Kidney glomerular epithelial cell (primary cell): ENCODE data around the gene SMAD3.

Source experiments
- DNase-seq: peaks from one replicate; lab custom pipeline; 2025; lab: John Stamatoyannopoulos, UW

SMAD3 gene

DNA sequence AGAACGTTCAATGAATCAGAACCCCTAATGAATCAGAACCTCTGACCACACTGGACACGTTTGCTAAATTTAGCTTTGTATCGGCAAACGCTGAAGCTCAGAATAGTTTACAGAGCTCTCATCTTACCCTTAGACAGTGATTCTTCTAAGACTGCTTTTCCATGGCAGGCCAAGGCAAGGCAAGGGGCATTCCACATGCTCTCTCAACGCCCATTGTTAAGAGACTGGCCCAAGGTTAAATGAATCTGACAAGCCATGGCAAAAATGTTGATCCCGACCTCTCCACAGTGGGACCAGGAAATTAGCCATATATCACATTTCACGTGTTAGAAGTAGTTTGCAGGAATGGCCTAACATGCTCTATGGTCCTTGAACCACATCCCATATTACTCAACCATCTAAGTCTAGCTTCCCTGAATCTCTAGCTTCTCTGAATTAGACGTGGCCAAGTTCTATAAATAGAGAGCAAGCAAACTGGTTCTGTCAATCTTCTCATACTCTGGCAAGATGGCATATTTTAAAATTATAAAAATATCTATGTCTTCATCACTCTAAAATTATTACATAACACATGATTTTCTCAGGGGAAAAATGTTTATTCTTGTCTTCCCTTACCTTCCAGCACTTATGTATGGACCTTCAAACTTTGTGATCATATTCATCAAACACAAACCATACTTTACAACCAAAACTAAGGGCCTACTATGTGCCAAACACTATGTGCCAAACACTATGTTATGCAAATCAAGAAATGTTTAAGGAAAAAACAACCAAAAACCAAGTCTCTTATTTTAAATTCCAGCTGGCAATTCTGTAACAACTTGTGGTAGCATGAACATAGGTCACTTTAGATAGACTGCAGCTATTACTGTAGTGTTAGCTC is 134.7 kb downstream of the SMAD3 start:
- no peak for DNase-seq

DNA sequence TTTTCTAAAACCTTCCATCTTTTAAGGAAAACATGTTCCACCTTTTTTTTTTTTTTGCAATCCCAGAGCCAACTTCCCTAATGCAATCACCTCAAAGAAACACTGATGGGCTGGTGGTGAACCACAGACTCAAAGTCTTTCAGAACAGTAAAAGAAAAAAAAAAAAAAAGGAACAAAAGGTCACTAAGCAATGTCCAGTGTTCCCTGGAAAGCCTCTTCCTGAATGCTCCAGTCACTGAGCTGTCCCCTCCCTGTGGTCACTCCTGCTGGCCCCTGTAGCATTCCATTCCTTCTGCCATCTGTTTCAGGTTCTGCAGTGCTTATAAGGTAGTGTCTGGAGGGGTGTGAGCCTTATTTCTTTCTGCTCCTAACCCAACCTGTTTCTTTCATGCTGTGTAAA is 135.7 kb downstream of the SMAD3 start:
- DNase-seq, result no peak

DNA sequence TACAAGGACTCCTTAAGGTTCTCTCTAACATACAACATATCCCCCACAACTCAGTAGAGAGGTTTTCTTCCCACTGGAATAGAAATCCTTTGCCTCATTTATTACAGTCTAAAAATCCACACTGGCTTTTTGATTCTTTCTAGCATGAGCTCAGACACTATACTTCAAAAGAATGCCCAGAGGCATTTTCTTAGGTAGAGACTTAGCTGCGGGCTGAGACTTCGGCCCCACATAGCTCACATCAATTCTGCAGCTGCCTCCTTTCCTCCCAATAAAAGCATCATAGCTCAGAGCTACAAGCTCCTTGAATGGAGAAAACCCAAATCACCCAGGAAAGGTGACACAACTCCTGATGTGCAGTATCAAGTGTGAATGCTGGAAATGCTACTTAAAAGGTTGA is 136.7 kb downstream of the SMAD3 start:
- no peak for DNase-seq

DNA sequence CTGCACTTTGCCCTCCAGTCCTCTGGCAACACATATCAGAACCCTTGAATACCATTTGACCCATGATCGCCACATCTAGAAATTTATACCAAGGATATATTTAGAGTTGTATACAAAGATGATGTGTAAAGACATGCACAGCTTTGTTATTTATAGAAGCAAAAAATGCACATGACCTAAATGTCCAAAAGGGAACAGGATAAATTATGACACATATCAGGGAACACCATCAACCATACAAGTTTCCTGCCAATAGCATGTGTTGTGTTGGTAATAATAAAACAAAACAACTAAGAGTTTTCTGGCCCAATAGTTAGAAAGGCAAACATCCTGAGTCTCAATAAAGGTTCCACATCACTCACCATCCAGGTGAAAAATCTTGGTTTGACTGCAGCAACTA is 137.6 kb downstream of the SMAD3 start:
- no peak for DNase-seq

DNA sequence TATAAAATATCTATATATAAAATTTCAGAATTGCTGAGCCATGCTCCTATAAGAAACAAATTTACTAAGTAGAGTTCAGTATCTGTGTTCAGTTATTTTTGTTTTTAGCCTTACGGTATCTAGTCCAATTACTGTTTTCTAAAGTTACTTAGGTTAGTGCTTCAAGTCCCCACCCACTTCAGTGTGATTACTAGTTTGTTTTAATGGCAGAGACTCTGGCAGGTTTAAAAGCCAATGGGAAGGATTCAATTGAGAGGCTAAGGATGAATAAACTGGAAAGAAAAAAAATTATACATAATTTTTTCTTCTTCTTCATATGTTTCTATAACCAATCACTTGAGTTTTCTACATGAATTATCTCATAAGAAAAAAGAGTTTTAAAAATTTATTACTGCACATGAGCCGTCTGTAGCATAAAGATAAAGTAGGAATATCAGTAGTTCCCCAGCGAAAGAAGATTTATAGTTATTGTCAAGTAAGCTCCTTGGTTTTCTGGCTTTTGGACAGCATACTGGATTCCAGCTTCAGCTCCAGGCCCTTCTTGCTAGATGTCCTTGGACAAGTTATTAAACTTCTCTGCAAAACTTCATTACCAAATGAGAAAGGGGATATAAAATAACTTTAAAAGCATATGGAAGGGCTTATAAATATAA is 142.3 kb downstream of the SMAD3 start:
- DNase-seq, result no peak

DNA sequence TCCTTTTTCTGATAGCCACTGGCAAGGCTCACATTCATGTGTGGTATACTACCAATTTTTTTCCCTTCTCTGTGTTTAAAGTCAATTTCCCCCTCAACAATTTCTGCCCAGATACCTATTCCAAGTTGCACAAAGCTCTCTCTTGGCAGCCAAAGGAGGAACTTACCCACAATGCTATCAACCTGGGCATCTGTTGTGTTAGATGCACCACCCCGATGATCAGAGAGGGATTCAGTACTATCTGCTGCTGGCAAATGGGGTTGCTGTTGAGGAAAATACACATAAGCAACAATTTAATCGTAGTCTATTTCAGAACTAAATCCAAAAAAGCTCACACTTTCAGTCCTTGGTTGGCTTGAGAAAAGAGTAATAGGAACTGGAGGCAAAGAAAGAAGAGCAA is 143.0 kb downstream of the SMAD3 start:
- DNase-seq, result no peak

DNA sequence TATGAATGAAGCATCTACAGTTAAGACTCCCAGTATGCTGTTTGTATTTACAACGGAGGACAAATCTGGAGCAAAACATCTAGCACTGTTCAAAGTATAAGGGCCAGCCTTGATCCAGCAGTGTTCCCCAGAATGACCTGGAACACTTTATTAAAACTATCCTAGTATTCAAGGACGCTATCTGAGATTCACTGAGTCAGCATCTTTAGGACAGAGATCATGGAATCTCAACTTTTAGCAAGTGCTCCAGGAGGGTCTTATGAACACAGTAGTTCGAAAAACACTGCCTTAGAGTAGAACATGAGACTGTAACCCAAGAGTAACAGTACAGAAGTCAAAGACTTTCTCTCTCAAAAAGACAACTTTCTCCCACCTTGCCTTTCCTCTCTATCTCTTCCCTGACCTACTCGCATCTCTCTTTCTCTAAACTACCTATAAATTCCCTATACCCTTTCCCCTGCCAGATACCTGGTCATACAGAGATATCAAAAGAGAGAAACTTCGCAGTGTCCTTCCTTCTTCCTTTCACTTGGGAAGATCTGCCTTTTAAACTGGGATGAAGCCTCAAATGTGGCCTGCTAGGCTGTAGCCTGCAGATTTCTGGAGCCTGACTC is 145.3 kb downstream of the SMAD3 start:
- DNase-seq, result no peak

DNA sequence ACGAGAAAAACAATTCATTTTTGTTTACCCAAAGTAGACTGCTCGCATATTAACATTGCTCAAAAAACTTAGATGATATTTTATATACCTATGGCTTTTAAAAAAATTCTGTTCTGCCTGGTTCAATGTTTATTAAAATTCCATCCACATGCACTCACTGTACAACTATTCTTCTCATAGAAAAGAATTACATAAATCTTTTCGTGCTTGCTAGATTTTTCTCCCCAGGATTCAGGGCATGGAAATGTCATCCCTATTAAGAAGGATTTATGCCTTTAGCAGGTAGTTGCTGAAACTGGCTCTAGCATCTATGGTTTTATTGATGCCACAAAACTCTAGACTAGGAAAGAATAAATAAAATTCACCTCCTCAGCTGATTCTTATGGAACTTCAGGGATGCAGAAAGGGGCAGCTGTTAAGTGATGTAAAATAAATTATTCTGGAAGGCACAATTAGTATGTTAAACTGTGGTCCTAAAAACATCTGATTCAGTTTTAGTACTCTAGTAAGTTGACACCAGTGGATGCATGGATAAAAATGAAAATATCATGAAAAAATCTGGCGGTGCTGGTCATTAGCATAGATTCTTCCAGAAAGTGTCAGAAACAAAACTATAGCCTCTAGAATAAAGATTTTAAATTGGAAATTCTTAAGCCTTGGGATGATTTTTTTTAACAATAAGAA is 147.4 kb downstream of the SMAD3 start:
- DNase-seq, result no peak

DNA sequence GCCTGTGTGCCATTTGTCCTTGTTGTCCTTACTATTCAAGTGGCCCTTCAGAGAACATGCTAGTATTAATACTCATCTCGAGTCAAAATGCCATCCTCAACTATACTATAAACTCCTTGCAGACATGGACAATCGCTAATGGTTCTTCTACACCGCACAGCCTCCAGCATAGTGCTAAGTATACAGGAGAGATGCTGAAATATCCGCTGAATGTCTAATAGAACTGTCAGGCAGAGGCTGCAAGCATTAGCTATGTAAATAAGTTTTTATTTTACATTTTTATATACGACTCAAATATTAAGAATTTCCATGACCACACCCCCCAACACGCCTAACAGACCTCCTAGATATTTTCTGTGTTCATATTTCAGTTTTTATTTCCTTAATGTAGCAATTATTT is 149.7 kb downstream of the SMAD3 start:
- no peak for DNase-seq

DNA sequence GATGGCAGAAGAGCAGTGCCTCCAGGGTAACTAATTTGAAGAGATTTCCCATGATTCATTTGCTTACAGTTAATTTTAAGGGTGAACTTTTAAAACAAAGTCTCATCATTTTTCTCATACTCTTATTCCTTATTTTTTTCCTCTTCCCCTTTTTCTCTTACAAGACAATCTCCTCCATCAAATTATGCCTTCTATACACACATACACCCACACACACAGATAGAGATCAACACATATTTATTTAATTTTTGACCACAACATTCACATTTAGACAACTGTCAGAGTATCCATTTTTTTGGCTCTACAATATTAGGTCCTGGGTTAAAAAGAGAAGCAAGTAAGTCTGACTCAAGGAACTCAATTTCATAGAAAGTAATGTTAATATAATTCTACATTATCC is 151.5 kb downstream of the SMAD3 start:
- DNase-seq, result no peak

DNA sequence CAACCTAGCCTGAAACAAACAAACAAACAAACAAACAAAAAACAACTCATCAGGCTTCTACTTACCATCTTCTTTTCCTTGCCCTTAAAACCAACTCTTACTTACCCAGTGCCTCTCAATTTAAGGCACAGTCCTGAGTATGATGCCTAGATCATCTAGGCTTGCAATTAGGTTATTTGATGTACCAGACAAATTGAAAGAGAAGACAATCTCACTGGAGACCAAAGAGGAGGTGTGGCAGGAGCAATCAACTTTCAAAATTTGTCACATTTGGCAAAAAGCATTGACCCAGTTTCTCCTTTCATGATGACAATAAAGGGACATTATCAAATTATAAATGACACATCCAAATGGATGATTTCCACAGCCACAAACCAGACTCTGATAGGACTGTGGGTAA is 153.0 kb downstream of the SMAD3 start:
- no peak for DNase-seq

DNA sequence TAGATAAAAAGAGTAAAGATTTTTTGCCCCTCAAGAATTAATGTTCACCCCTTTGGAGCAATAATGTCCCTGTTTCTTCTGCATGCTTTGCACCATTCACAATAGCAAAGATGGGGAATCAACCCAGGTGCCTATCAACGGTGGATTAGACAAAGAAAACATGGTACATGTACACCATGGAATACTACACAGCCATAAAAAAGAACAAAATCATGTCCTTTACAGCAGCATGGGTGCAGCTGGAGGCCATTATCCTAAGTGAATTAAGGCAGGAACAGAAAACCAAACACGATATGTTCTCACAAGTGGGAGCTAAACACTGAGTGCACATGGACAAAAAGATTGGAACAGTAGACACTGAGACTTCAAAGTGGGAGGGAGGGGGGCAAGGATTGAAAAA is 153.9 kb downstream of the SMAD3 start:
- no peak for DNase-seq

DNA sequence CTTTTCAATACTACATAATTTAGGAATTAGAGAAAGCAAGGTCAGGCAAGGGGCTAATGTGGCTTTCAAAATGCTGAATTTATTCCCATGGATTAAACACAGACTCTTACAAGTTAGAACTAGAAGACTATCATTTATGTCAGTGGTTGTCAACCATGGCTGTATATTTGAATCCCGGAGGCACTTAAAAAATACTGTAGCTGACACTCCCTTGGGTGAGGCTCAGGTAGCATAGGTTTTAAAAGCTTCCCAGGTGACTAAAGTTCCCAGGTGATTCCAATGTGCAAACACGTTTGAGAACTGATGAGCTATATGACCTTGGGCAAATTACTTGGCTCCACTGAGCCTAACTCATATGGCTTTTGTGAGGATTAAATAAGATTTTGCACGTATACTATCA is 159.5 kb downstream of the SMAD3 start:
- no peak for DNase-seq

DNA sequence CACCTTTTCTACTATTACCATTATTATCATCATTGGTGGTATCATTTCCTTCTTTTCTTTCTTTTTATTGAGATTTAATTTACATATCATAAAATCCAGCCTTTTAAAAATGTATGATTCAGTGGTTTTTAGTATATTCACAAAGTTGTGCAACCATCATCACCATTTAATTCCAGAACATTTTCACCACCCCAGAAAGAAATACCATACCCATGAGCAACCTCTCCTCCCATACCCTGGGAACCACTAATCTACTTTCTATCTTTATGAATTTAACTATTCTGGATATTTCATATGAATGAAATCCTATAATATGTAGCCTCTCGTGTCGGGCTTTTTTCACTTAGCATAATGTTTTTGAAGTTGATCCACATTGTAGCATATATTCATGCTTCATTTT is 159.9 kb downstream of the SMAD3 start:
- no peak for DNase-seq

DNA sequence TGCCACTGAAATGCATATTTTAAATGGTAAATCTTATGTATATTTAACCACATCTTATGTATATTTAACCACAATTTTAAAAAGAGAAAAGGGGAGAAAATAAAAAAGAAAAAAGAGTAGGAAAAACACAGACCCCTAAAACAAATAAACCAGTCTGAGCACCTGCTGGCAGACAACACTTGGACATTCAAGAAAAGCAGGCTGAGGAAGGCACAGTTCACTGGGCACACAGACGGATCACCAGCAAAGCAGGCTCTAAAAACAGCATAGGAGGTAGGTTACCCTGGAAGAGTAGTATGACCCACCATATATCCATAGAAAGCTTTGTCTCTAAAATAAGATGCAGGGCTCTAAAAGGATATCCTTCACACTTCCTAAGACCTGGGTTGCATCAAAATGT is 162.0 kb downstream of the SMAD3 start:
- no peak for DNase-seq

DNA sequence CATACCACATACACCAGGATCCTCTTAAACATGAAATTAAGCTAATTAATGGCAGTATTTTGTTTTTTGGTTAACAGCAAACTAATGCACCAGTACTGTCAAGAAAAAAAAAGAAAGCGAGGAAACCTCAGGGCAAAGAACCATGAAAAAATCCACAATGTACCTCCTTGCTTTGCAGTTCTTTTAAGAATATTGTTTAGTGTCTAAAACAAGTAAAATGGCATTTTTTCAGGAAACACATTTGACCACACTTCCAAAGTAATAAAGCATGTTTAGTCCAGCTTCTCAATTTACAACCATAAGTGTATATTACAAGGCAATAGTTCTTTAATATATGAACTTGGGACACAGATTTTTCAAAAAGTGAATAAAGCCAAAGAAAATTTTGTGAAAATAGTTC is 162.4 kb downstream of the SMAD3 start:
- DNase-seq, result no peak

DNA sequence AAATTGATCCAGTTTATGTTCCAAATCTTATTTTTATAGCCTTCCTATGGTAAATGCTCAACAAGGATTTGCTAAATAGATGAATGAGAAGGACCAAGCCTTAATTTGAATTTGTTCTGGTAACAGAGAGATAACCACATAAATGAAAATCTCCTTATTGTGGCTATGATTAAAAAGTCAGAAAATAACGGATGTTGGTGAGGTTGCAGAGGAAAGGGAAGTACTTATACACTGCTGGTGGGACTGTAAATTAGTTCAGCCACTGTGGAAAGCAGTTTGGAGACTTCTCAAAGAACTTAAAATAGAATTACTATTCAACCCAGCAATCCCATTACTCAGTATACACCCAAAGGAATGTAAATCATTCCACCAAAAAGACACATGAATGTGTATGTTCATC is 162.9 kb downstream of the SMAD3 start:
- no peak for DNase-seq

DNA sequence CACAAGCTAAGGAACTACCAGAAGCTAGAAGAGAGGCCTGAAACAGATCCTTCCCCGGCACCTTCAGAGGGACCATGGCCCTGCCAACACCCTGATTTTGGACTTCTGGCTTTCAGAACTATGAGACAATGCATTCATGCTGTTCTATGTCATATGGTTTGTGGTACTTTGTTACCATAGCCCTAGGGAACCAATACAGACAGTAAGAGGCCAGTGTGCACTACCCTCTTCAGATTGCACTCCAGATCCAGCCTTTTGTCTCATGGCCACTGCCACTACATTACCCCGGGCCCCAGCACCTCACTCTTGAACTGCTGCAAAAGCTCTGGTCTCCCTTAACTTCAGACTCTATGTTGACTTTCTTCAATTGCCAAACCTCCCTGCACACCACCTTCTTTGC is 165.1 kb downstream of the SMAD3 start:
- DNase-seq, result no peak

DNA sequence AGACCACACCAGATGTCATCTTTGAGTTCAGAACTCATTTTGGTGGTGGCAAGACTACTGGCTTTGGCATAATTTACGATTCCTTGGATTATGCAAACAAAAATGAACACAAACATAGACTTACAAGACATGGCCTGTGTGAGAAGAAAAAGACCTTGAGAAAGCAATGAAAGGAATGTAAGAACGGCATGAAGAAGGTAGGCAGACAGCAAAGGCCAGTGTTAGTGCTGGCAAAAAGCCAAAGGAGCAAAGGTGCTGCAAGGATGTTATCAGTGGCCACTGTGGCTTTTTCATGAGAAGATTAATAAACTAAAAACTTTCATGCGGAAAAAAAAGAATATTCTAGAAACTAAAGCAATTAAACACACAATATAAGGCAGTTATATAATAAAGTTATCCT is 167.2 kb downstream of the SMAD3 start:
- no peak for DNase-seq

DNA sequence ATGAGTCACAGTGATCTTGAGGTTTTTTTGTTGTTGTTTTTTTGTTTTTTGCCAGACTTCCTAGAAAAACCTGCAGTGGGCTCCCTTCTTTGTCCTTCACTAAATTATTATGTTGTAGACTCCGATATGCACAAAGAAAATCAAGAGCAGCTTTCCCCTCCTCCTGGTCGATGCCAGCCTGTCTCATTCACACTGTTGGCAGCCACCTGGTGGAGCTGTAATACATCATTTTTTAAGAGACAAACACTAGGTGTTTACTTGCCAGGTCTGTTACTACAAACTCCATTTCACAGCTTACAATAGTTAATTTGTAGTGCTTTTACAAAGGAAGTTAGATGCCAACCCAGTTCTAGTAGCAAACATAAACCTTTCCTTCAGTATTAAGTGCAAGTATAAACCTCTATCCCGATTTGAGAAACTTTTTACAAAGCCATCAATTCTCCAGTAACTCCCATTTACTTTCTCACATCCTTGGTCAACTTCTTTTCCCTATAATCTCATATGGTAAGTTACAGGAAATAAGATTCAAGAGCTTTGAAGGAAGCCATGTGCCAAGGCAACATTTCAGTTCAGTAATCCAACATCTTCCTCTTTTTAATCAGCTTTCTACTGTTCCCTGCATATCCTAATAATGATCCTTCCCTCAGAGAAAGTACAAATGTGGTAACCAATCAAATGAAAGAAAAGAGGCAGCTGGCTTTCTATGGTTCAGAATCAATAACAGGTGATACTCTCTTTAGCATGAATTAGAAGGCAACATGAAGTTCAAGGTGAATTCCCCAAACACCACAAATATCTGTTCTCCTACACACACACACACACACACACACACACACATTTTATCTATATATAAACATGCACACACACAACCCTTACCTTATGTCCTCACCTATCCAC is 175.1 kb downstream of the SMAD3 start:
- peak; percentile 38 for DNase-seq

DNA sequence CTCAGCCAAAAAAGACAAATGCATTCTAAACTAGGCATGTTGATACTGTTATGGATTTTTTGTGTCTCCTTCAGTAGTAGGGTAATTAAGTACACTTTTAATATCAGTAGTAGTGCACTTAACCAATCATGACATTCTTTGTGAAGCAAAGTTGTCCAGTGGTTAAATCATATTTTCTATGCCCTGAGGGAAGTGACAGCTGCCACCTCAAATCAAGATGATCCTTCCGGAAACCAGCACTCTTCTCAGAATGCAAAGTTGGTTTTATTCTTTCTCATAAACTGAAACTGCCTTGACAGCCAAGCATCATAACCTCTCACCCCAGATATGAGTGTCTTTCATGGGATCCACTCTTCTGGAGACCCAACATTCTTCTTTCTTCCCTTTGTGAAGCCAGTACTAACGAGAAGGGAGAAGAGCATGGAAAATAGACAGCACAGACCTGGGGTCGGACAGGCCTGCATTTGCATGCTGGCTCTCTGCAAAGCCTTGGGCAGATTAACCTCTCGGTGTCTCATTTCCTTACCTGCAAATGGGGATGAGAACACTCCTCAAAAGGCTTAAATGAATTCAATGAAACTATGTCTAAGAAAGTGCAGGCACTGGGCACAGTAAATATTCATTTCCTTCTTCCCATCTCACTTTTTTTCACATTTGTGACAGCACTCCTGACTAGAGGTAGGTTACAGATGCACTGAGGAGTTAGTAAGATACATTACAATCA is 175.9 kb downstream of the SMAD3 start:
- no peak for DNase-seq
